Left ventricle myocardium inferior (tissue), 1 donor: ENCODE results near the gene NCOR2. TPM values are rescaled to one million over a fixed set of nuclear protein-coding genes. Genes with fewer than 3 reads are reported as not detected.

Experiments
- DNase-seq: peaks from one replicate; pipeline ENCODE4 v3.0.0-alpha.2; 2020
- H3K27ac ChIP-seq: fragments of 200-600 bp; replicated peaks from 2 replicates; pipeline ENCODE4 v1.8.0; 2021
- H3K27me3 ChIP-seq: fragments of 200-600 bp; 2 replicates; pipeline ENCODE4 v1.8.0; 2021; ENCODE audit warnings: low read depth
- H3K36me3 ChIP-seq: fragments of 200-600 bp; 2 replicates; pipeline ENCODE4 v1.8.0; 2021
- H3K4me1 ChIP-seq: fragments of 200-600 bp; 2 replicates; pipeline ENCODE4 v1.8.0; 2021
- H3K4me3 ChIP-seq: fragments of 200-600 bp; 2 replicates; pipeline ENCODE4 v1.8.0; 2021; ENCODE audit warnings: mild to moderate bottlenecking, moderate library complexity
- H3K9me3 ChIP-seq: fragments of 200-600 bp; replicated peaks from 2 replicates; pipeline ENCODE4 v1.8.0; 2021
- intact Hi-C: fragments of 100-400 bp; cut with micrococcal nuclease; formaldehyde crosslinking; loops from one replicate; pipeline ENCODE4 v1.11.0; 2022
- total RNA-seq: library from RNA; stranded (reverse); fragmentation: NEBNext Ultra II Directional; extraction: Animal tissue kit (Norgen Biotek cat#: 25700); gene quantifications from one replicate; pipeline ENCODE4 v1.2.1, GENCODE V29; 2021
- TF ChIP-seq, protein P1 (sequence below): fragments of 200-600 bp; IDR thresholded peaks from 2 replicates; pipeline ENCODE4 v1.8.0; 2021; ENCODE audit warnings: antibody characterized with exemption, mild to moderate bottlenecking, borderline replicate concordance
- donor health status: DM: no; HTN: yes; CAD: no; lungs with severe emphysema.

NCOR2 gene
- total RNA-seq, 1 donor from 2014 or later = 152 TPM

DNA sequence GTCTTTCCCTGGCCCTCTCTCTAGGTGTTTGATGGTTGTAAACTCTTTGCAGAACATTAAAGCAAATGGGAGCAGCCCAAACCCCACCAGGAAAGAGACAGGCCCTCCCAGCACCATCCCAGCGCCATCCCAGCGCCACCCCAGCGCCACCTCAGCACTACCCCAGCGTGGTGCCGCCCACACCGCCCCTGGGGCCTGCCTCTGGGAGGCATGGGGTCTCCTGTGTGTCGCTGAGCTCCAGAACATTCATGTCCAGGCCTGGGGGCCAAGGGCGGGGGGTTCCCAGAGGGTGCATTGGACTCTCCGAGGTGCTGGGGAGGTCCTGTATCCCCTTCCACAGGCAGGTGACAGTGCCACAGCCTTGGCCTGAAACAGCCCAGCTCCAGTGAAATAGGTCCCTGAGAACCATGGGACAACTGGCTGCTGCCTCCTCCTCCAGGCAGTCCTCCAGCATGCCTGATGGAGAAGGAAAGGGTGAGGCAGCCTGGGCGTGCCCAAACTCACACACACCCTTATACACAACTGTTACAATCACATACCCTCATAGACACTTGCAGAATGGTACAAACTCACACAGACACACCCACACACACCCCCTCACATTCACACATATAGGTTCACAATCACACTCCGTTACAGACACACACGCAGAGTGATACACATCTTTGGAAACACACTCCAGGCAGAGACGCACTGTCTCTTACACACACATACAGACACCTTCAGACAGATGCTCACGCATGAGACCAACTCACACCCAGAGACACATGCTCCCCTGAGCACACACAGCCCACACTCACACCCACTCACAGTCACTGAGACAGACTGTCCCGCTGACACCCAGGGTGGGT, 44.4 kb upstream of the NCOR2 start:
- H3K9me3 ChIP-seq = peaks cover 4% of the 10 kb centered on the region
- intact Hi-C loops = no loop called here
- H3K4me3 ChIP-seq = no peak overlapping the region
- H3K4me1 ChIP-seq = peaks cover 17% of the 10 kb centered on the region
- H3K27me3 ChIP-seq = no peaks in the 10 kb centered on the region
- H3K27ac ChIP-seq = no peak overlapping the region
- TF ChIP-seq, protein P1, sequence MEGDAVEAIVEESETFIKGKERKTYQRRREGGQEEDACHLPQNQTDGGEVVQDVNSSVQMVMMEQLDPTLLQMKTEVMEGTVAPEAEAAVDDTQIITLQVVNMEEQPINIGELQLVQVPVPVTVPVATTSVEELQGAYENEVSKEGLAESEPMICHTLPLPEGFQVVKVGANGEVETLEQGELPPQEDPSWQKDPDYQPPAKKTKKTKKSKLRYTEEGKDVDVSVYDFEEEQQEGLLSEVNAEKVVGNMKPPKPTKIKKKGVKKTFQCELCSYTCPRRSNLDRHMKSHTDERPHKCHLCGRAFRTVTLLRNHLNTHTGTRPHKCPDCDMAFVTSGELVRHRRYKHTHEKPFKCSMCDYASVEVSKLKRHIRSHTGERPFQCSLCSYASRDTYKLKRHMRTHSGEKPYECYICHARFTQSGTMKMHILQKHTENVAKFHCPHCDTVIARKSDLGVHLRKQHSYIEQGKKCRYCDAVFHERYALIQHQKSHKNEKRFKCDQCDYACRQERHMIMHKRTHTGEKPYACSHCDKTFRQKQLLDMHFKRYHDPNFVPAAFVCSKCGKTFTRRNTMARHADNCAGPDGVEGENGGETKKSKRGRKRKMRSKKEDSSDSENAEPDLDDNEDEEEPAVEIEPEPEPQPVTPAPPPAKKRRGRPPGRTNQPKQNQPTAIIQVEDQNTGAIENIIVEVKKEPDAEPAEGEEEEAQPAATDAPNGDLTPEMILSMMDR = no peak
- H3K36me3 ChIP-seq = no peaks in the 10 kb centered on the region
- no peak for DNase-seq

DNA sequence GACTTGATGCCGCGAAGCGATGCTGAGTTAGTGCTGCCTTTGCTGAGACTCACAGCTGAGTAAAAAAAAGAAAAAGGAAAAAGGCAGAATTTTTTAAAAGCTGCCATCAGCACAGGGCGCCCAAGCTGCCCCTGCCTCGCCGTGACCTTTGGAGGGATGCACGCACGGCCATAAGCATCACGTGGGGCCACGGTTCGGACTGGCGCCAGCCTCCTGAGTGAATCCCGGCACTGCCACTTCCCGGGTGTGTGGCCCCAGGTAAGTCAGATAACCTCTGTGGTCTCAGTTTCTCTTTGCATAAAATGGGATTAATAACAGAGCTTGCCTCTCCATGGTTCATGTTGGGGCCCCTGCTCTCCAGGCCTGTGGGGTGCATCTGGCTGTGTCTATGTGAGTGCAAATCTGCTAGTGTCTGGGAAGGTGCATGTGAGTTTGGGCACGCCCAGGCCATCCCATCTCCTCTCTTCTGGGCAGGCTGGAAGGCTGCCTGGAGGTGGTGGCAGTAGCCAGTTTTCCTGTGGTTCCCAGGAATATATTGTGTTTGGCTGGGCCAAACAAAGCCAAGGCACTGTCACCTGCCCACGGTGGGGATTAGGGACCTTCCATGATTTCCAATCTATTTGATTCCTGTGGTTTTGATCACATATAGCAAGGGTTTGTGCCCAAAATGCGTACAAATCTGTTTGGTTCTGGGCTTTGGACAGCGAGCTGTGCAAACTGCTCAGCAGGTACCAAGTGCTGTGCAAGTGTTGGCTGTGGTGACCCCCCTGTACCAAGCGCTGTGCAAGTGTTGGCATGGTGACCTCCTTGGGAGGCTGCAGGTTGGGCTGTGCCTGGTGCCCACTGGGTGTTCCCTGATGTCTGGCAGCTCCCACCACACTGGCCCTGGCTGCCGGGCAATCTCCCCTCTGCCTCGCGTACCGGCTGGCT, 43.5 kb upstream of the NCOR2 start:
- intact Hi-C loops = no loop called here
- H3K9me3 ChIP-seq = peaks cover 8% of the 10 kb centered on the region
- H3K4me1 ChIP-seq = peaks cover 17% of the 10 kb centered on the region
- no peaks in the 10 kb centered on the region for H3K36me3 ChIP-seq
- no peak for DNase-seq
- no peaks in the 10 kb centered on the region for H3K27me3 ChIP-seq
- H3K27ac ChIP-seq = no peak overlapping the region
- no peak overlapping the region for H3K4me3 ChIP-seq
- TF ChIP-seq, protein P1 = no peak

GRCh38 chr12:124610021-124610612, 42.7 kb upstream of the NCOR2 start:
- intact Hi-C loops = no loop called here

DNA sequence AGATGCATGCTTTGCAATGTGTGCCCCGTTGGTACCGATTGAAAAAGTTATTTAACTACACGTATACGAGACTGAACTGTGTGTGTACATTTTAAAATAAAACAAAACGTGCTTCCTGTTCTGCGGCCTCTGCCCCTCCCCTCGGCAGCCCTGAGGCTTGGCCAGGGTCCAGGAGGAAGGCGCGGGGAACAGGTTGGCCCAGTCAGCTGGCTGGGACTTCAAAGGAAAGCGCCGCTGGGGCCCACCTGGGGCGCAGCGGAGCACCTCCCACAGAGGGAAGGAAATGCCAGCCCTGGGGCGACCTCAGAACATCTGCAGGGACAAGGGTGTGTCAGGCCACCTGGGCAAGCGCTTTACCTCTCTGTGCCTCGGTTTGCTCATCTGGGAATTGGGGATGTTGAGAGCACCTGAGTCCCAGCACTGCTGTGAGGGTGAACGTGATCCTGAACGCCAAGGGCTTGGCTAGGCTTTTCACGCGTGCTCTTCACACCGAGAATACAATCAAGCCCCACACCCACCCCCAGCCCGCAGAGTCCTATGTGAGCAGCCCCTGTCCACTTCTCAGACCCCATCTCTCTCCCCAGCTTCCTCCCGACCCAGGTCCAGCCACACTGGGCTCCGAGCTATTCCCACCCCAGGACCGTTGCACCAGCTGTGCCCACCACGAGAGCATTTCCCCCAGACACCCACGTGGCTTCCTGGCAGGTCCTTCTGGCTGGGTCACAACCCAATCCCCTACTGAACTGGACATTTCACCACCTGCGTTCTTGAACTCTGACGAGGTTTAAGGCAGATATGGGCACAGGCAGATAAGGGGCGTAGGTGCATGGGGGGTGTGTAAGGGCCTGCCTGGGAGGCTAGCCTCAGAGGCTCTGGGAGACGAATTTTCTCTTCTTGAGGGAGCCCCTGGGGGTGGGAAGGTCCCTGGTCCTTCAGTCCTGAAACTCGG, 41.9 kb upstream of the NCOR2 start:
- H3K36me3 ChIP-seq = no peaks in the 10 kb centered on the region
- H3K4me1 ChIP-seq = peaks cover 17% of the 10 kb centered on the region
- peaks cover 7% of the 10 kb centered on the region for H3K9me3 ChIP-seq
- peak; percentile 81 for DNase-seq
- H3K27me3 ChIP-seq = no peaks in the 10 kb centered on the region
- intact Hi-C loops = no loop called here
- H3K4me3 ChIP-seq = no peak overlapping the region
- TF ChIP-seq, protein P1 = no peak
- H3K27ac ChIP-seq = peak overlapping the region; percentile 32

More at GRCh38 chr12:124610021-124610612, 42.7 kb upstream of the NCOR2 start:
- TF ChIP-seq, protein P1 = no peak
- Histone ChIP-seq H3K27me3 (no peaks in the 10 kb centered on the region), H3K4me1 (peaks cover 17% of the 10 kb centered on the region), H3K36me3 (no peaks in the 10 kb centered on the region), H3K27ac (no peak overlapping the region), H3K4me3 (no peak overlapping the region), H3K9me3 (peaks cover 8% of the 10 kb centered on the region)
- DNase-seq = no peak
